ENCODE measurements around the gene CTDSP1.

Gene CTDSP1

DNA sequence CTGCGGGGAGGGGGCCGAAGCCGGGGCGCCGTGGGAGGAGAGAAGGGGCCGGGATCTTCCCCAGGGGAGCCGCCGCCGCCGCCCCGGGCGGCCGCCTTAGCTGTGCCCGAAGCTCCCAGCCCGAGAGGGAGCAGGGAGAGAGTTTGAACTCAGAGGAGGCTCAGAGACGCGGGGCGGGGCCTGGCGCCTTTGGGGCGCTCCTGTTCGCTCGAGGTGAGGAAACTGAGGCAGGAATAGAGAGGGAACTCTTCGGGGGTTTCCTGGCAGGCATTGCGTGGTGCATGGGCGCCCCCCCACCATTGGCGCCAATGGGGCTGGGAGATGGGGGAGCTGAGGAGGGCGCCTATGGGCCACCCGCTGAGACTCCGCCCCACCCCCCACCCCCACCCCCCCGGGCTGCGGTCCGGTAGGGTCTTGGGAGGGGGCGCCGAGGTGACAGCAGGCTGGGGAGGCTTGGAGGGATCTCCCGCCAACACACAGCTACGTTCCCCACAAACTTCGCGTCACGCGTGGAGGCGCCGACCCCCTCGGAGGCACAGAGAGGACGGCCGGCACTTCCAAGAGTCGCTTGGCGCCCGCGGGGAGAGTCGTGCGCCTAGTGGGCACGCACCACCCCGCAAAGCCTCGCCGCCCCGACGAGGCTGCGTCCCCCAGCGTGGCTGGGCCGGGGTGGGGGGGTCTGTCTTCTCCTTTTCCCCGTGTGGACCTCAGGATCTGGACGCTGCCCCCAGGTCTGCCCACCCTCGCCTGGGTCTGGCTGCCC, 680 bp downstream of the CTDSP1 start:
- no peak for FAIRE-seq

DNA sequence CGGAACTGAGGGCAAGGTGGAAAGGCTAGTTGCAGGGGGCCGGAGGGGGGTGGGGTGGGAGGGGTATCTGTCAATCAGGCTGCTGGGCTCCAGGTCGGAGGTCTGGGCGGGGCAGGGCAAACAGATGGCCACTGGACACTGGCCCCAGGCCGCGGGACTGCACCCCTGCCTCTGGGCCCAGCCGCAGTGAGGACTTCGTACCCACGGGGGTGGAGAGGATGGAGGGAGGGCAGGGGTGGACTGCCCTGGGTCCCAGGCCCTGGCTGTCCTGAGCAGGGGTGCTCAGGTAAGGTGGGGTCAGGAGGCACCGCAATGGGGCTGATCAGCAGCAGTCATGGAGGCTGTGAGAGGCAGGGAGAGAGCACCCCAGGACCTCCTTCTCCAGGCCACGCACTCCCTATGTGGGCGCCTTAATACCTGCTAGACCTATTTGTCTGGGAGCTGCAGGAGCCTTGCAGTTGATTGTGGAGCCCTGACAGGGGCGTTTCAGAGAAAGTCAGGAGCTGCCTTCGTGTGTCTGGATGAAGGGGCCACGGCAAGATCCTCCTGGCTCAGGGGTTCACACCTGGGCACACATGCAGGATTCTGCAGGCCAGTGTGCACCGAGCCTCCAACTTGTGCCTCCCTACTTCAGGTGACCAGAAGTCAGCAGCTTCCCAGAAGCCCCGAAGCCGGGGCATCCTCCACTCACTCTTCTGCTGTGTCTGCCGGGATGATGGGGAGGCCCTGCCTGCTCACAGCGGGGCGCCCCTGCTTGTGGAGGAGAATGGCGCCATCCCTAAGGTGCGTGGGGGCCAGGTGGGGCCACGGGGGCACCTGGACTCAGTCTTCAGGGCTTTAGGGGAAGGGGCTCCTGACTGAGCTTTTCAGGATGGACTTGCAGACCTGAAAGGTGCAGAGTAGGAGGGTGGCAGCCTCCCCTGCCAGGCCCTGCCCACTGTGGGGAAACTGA, 1.5 kb downstream of the CTDSP1 start:
- no peak for FAIRE-seq

DNA sequence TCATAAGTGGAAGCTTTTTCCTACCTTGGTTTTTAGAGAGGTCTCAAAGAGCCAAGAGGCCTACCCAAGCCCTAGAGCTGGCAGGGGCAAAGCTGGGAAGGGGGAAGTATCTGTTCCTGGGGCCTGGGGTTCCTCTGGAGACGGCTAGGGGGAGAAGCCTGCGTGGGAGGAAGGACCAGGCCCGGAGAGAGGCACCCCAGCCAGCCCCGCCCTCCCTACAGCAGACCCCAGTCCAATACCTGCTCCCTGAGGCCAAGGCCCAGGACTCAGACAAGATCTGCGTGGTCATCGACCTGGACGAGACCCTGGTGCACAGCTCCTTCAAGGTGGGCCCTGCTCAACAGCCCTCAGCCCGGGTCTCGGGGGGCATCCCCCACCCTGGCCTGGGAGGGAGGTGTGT, 2.2 kb downstream of the CTDSP1 start:
- FAIRE-seq = no peak

DNA sequence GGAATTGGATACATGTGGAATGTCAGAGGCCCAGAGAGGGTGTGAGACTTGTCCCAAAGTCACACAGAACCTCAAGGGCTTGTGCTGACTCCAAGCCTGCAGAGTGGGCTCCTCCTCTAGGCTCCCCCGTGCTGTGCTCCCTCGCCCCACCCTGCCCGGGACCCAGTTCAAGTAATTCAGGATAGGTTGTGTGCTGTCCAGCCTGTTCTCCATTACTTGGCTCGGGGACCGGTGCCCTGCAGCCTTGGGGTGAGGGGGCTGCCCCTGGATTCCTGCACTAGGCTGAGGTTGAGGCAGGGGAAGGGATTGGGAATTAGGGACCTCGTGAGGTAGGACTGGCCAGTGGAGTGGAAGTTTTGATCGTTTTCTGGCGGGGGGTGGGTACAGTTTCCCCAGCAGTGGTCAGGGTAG, 2.8 kb downstream of the CTDSP1 start:
- no peak for FAIRE-seq

DNA sequence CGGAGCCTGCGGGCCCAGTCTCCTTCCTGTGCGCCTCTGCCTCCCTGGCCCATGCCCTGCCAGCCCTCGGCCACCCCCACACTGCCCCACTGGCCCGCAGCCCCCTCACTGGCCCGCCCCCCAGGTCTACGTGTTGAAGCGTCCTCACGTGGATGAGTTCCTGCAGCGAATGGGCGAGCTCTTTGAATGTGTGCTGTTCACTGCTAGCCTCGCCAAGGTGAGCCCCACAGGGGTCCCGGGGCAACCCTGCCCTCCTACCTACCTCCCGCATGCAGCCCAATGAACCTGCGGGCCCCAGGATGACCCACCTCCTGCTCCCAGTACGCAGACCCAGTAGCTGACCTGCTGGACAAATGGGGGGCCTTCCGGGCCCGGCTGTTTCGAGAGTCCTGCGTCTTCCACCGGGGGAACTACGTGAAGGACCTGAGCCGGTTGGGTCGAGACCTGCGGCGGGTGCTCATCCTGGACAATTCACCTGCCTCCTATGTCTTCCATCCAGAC, 3.3 kb downstream of the CTDSP1 start:
- FAIRE-seq = no peak

DNA sequence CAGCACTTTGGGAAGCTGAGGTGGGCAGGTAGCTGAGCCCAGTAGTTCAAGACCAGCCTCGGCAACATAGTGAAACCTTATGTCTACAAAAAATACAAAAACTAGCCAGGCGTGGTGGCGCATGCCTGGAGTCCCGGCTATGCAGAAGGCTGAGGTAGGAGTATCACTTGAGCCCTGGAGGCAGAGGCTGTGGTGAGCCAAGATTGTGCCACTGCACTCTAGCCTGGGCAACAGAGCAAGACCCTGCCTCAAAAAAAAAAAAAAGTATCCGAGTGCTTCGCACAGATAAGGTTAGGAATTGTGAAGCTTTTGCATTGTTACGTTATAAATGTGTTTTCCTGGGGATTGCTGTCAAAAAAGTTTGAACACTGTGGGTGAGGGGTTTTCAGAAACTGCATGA, 4.1 kb downstream of the CTDSP1 start:
- FAIRE-seq = no peak

DNA sequence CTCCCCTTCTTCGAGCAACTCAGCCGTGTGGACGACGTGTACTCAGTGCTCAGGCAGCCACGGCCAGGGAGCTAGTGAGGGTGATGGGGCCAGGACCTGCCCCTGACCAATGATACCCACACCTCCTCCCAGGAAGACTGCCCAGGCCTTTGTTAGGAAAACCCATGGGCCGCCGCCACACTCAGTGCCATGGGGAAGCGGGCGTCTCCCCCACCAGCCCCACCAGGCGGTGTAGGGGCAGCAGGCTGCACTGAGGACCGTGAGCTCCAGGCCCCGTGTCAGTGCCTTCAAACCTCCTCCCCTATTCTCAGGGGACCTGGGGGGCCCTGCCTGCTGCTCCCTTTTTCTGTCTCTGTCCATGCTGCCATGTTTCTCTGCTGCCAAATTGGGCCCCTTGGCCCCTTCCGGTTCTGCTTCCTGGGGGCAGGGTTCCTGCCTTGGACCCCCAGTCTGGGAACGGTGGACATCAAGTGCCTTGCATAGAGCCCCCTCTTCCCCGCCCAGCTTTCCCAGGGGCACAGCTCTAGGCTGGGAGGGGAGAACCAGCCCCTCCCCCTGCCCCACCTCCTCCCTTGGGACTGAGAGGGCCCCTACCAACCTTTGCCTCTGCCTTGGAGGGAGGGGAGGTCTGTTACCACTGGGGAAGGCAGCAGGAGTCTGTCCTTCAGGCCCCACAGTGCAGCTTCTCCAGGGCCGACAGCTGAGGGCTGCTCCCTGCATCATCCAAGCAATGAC, 4.8 kb downstream of the CTDSP1 start:
- no peak for FAIRE-seq

DNA sequence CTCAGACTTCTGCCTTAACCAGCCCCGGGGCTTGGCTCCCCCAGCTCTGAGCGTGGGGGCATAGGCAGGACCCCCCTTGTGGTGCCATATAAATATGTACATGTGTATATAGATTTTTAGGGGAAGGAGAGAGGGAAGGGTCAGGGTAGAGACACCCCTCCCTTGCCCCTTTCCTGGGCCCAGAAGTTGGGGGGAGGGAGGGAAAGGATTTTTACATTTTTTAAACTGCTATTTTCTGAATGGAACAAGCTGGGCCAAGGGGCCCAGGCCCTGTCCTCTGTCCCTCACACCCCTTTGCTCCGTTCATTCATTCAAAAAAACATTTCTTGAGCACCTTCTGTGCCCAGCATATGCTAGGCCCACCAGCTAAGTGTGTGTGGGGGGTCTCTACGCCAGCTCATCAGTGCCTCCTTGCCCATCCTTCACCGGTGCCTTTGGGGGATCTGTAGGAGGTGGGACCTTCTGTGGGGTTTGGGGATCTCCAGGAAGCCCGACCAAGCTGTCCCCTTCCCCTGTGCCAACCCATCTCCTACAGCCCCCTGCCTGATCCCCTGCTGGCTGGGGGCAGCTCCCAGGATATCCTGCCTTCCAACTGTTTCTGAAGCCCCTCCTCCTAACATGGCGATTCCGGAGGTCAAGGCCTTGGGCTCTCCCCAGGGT, 5.5 kb downstream of the CTDSP1 start:
- FAIRE-seq = no peak

GRCh38 chr2:218405746-218406208, 6.1 kb downstream of the CTDSP1 start:
- no peak for FAIRE-seq

DNA sequence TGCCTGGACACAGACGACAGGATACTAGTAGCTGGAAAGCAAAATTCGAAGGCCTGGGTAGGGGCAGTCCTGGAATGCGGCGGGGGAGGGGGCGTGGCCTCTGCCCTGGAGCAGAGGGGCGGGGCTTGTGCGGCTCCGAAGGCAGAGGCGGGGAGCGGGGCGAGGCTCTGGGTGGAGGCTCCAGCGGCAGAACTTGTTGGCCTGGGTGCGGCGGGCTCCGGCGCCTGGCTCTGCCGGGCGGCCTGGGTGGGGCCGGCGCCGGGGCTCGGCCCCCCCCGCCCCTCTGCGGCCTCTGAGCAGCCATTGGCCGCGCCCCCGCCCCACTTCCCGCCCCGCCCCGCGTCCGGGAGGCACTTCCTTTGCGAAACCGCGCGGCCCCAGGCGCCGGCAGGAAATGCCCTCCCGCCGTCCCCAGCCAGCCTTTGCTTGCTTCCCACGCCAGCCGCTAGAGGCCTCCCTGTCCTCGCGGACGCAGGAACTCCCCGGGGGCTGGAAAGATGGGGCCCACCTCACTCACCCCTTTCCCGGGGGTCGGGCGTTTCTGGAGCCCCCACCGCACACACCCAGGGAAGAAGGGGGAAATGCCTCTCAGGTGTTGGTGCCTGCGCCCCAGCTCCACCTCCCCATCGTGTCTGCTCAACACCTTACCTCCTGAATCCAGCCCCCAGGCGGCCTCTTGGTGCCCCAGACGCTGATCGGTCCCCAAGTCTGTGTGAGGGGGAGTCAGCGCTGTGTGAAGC, 6.7 kb downstream of the CTDSP1 start:
- FAIRE-seq = no peak

GRCh38 chr2:218406949-218407618, 7.4 kb downstream of the CTDSP1 start:
- no peak for FAIRE-seq

DNA sequence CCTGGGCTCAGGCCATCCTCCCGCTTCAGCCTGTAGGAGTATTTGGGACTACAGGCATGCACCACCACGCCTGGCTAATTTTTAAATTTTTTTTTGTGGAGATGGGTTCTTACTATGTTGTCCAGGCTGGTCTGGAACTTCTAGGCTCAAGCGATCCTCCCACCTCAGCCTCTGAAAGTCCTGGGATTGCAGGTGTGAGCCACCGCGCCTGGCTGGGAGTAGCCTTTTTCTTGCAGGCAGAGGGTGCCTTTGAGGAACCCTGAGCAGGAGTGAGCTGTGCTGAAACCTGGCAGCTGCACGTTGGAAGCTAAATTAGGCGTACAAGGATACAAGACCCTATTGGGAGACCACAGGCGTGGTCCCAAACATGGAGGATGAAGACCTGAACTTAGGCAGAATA, 8.0 kb downstream of the CTDSP1 start:
- no peak for FAIRE-seq

- FAIRE-seq = no peak
Measured at GRCh38 chr2:218418321-218418716, 18.7 kb downstream of the CTDSP1 start.

DNA sequence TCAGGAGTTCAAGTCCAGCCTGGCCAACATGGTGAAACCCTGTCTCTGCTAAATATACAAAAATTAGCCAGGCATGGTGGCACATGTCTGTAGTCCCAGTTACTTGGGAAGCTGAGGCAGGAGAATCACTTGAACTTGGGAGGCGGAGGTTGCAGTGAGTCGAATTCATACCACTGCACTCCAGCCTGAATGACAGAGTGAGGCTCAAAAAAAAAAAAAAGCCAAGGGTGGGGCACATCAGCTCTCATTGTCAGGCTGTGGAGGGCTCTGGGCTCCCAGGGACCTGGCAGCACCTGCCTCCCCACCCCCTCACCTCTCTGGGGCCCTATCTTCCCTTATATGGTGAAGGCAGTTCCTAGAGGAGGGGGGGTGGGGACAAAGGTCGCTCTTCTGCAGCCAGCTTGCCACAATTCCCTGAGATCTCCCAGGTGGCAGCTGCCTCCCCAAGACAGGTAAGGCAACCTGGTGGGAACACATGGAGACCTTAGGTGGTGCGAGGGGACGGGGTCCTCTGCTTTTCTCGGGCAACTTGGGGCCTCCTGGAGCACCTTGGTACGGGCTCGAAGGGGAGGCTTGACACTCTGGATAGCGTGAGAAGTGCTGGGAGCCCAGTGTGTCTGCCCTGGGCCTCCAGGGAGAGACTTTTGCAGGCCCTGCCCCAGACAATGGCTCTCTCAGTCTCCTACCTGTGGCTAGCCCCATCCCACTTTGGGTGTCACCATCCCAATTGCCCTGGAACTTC, 19.2 kb downstream of the CTDSP1 start, which contains the start of gene VIL1:
TSS of gene VIL1 (plus strand) at position 407 of the 742 bp plus-strand sequence. CDS start 4,656 bp downstream, outside the sequence.
- FAIRE-seq = no peak

- no peak for FAIRE-seq
Measured at GRCh38 chr2:218419630-218420216, 20.1 kb downstream of the CTDSP1 start.

DNA sequence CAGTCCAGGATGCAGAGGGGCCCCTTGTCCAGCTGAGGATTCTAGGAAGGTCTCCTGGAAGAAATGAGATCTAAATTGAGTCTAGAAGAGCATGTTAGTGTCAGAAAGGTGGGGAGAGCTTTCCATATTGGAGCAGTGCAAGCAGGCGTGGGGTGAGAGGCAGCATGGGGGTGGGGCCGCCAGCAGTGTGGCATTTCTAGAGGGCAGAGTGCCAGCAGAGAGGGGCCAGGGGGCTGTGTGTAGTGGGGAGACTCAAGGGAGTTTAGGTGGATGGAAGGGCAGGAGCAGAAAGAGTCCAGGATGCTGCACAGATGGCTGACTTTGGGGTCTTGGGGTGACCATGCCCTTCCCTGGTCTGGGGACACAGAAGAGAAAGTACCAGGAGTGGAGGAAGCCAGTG, 21.4 kb downstream of the CTDSP1 start:
- FAIRE-seq = no peak

- FAIRE-seq = no peak
Measured at GRCh38 chr2:218422403-218423086, 22.9 kb downstream of the CTDSP1 start.

- no peak for FAIRE-seq
Measured at GRCh38 chr2:218423584-218423983, 23.9 kb downstream of the CTDSP1 start.

DNA sequence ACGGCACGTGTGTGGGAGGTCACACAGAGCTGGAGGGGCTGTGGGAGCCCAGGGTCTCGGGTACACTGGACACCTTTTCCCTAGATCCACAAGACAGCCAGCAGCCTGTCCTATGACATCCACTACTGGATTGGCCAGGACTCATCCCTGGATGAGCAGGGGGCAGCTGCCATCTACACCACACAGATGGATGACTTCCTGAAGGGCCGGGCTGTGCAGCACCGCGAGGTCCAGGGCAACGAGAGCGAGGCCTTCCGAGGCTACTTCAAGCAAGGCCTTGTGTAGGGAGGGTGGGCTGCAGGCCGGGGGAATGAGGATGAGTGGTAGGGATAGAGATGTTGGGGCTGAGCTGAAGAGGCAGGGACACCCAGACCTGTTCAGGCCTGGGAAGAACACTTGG, 25.9 kb downstream of the CTDSP1 start:
- FAIRE-seq = no peak

All from islet of Langerhans (tissue), 1 donor.